ENCODE data around the gene LTBP1. TPM values are rescaled to one million over a fixed set of nuclear protein-coding genes. Genes with fewer than 3 reads are reported as not detected.

Gene LTBP1
- polyA plus RNA-seq, 1 donor (not counting 4 experiments of a cell fraction or from before 2014, with no cell fraction given) = 9.2 TPM

DNA sequence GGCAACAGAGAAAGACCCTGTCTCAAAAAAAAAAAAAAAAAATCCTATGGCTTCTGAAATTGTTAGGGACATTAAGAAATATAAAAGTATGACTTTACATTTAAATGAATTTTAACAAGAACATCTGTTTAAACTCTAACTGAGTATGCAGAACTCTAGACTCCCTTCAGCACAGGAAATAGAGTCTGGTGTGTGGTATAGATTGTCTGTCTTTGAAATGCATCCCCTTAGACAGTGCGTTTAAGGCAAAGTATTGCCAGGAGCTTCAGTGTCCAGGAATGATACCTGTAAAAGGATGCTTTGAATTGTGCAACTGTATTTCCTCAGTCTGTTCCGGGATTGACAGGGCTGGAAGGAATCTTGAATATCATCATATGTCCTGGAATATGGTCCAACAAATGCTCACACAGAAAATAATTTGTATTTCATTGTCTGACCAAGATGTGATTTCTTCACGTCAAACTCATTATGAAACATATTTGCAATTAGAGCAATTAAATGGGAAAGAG is 396.7 kb downstream of the LTBP1 start:
- no peak for DNase-seq (ENCODE audit: low read depth, low spot score)
- Histone ChIP-seq H3K27me3 (ENCODE audit: control insufficient read depth, extremely low read depth, insufficient read depth, low read length) (no peaks in the 10 kb centered on the region), H3K4me2 (ENCODE audit: control insufficient read depth, extremely low read depth, insufficient read depth, low read depth, low read length) (no peak overlapping the region), H3K9ac (ENCODE audit: control insufficient read depth, extremely low read depth, insufficient read depth, low read length) (no peak overlapping the region), H3K4me1 (ENCODE audit: control insufficient read depth, extremely low read depth, insufficient read depth, low read length) (no peaks in the 10 kb centered on the region), H3K9me3 (ENCODE audit: control insufficient read depth, low read depth, low read length) (no peaks in the 10 kb centered on the region), H3K27ac (ENCODE audit: control insufficient read depth, insufficient read depth, low read length) (no peak overlapping the region), H3K36me3 (ENCODE audit: control insufficient read depth in 2 of 2, extremely low read depth in 1 of 2, insufficient read depth in 2 of 2, low read length in 2 of 2) (no peaks in the 10 kb centered on the region), H3K79me2 (ENCODE audit: control insufficient read depth, insufficient read depth, low read length) (no peaks in the 10 kb centered on the region), H2AFZ (ENCODE audit: control insufficient read depth, low read length) (no peak overlapping the region), H3K9me1 (ENCODE audit: control insufficient read depth, extremely low read depth, insufficient read depth, low read length) (no peaks in the 10 kb centered on the region), H3K4me3 (ENCODE audit: control insufficient read depth in 2 of 3, extremely low read depth in 1 of 3, insufficient read depth in 2 of 3, low read depth in 1 of 3, low read length in 3 of 3) (no peak overlapping the region), H4K20me1 (ENCODE audit: control insufficient read depth, extremely low read depth, insufficient read depth, low read length) (no peaks in the 10 kb centered on the region)
- FAIRE-seq = no peak
- TF ChIP-seq, protein P1, sequence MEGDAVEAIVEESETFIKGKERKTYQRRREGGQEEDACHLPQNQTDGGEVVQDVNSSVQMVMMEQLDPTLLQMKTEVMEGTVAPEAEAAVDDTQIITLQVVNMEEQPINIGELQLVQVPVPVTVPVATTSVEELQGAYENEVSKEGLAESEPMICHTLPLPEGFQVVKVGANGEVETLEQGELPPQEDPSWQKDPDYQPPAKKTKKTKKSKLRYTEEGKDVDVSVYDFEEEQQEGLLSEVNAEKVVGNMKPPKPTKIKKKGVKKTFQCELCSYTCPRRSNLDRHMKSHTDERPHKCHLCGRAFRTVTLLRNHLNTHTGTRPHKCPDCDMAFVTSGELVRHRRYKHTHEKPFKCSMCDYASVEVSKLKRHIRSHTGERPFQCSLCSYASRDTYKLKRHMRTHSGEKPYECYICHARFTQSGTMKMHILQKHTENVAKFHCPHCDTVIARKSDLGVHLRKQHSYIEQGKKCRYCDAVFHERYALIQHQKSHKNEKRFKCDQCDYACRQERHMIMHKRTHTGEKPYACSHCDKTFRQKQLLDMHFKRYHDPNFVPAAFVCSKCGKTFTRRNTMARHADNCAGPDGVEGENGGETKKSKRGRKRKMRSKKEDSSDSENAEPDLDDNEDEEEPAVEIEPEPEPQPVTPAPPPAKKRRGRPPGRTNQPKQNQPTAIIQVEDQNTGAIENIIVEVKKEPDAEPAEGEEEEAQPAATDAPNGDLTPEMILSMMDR (optimal IDR thresholded peaks at IDR 0.05 in 1 of 3, IDR thresholded peaks at IDR 0.05 in 1 of 3, conservative IDR thresholded peaks at IDR 0.05 in 1 of 3; ENCODE audit: extremely low read depth in 1 of 3, insufficient read depth in 2 of 3, low read length in 3 of 3) = no peak
- TF ChIP-seq EZH2 (IDR thresholded peaks at IDR 0.05; ENCODE audit: low read length) = no peak
- dilution Hi-C loops (cut with MboI; ENCODE audit: extremely low pct_ligation_motif_present, low sequenced_read_pairs) = no loop called here

DNA sequence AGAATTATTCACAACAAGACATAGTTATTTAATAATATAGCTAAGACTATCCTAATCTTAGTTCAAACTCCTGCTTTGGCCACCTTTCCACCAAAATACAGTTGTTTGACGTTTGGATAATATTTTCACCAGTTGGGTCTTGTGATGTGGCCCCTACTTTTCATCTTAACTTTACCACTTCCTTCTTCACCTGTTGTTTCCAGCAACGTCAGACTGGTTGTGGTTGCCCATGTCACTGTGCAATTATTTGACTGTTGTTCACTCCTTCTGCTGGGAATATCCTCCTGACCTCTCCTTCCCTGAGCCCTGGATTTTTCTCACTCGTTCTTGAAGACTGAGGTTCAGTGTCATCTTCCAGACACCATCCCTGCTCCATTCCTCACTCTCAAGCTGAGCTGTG is 397.5 kb downstream of the LTBP1 start:
- Histone ChIP-seq H3K9me3 (ENCODE audit: control insufficient read depth, low read depth, low read length) (no peaks in the 10 kb centered on the region), H3K27me3 (ENCODE audit: control insufficient read depth, extremely low read depth, insufficient read depth, low read length) (no peaks in the 10 kb centered on the region), H3K79me2 (ENCODE audit: control insufficient read depth, insufficient read depth, low read length) (no peaks in the 10 kb centered on the region), H4K20me1 (ENCODE audit: control insufficient read depth, extremely low read depth, insufficient read depth, low read length) (no peaks in the 10 kb centered on the region), H2AFZ (ENCODE audit: control insufficient read depth, low read length) (no peak overlapping the region), H3K4me2 (ENCODE audit: control insufficient read depth, extremely low read depth, insufficient read depth, low read depth, low read length) (no peak overlapping the region), H3K9ac (ENCODE audit: control insufficient read depth, extremely low read depth, insufficient read depth, low read length) (no peak overlapping the region), H3K9me1 (ENCODE audit: control insufficient read depth, extremely low read depth, insufficient read depth, low read length) (no peaks in the 10 kb centered on the region), H3K4me3 (ENCODE audit: control insufficient read depth in 2 of 3, extremely low read depth in 1 of 3, insufficient read depth in 2 of 3, low read depth in 1 of 3, low read length in 3 of 3) (no peak overlapping the region), H3K4me1 (ENCODE audit: control insufficient read depth, extremely low read depth, insufficient read depth, low read length) (no peaks in the 10 kb centered on the region), H3K36me3 (ENCODE audit: control insufficient read depth in 2 of 2, extremely low read depth in 1 of 2, insufficient read depth in 2 of 2, low read length in 2 of 2) (no peaks in the 10 kb centered on the region), H3K27ac (ENCODE audit: control insufficient read depth, insufficient read depth, low read length) (no peak overlapping the region)
- FAIRE-seq = no peak
- no peak for TF ChIP-seq EZH2 (IDR thresholded peaks at IDR 0.05; ENCODE audit: low read length)
- TF ChIP-seq, protein P1 (optimal IDR thresholded peaks at IDR 0.05 in 1 of 3, IDR thresholded peaks at IDR 0.05 in 1 of 3, conservative IDR thresholded peaks at IDR 0.05 in 1 of 3; ENCODE audit: extremely low read depth in 1 of 3, insufficient read depth in 2 of 3, low read length in 3 of 3) = no peak
- dilution Hi-C loops (cut with MboI; ENCODE audit: extremely low pct_ligation_motif_present, low sequenced_read_pairs) = no loop called here
- no peak for DNase-seq (ENCODE audit: low read depth, low spot score)

Data from keratinocyte (primary cell).